RPMI8226 (cell line): ENCODE results near the gene BCAS1.
"Not testable (repeated sequence)": the region's sequence is repeated elsewhere in the genome, so short reads cannot be mapped to it uniquely, and the experiment has no call there.

ENCODE experiments used
- DNase-seq: peaks from one replicate; pipeline ENCODE4 v3.0.0-alpha.2; 2015

BCAS1 gene

GRCh38 chr20:54013471-54013870, 56.9 kb downstream of the BCAS1 start:
- no peak for DNase-seq

- no peak for DNase-seq
Measured at GRCh38 chr20:54011346-54011745, 59.0 kb downstream of the BCAS1 start.

GRCh38 chr20:54006216-54006615, 64.2 kb downstream of the BCAS1 start:
- not testable (repeated sequence) for DNase-seq

- no peak for DNase-seq
Measured at GRCh38 chr20:54005524-54005923, 64.9 kb downstream of the BCAS1 start.

GRCh38 chr20:54004445-54004844, 65.9 kb downstream of the BCAS1 start:
- no peak for DNase-seq

GRCh38 chr20:54002741-54003140, 67.7 kb downstream of the BCAS1 start:
- DNase-seq: no peak

GRCh38 chr20:54002056-54002575, 68.3 kb downstream of the BCAS1 start:
- DNase-seq: no peak

GRCh38 chr20:54000914-54001313, 69.5 kb downstream of the BCAS1 start:
- DNase-seq: no peak

GRCh38 chr20:54000262-54000661, 70.1 kb downstream of the BCAS1 start:
- DNase-seq: no peak

- no peak for DNase-seq
Measured at GRCh38 chr20:53999077-53999476, 71.3 kb downstream of the BCAS1 start.

GRCh38 chr20:53996584-53997486, 73.6 kb downstream of the BCAS1 start:
- no peak for DNase-seq

GRCh38 chr20:53995949-53996348, 74.4 kb downstream of the BCAS1 start:
- DNase-seq: no peak

- DNase-seq: no peak
Measured at GRCh38 chr20:53994088-53994487, 76.3 kb downstream of the BCAS1 start.

GRCh38 chr20:53993310-53993709, 77.1 kb downstream of the BCAS1 start:
- no peak for DNase-seq

GRCh38 chr20:53990768-53991450, 79.5 kb downstream of the BCAS1 start:
- DNase-seq: no peak

- no peak for DNase-seq
Measured at GRCh38 chr20:53990003-53990402, 80.4 kb downstream of the BCAS1 start.

- DNase-seq: no peak
Measured at GRCh38 chr20:53989401-53989800, 81.0 kb downstream of the BCAS1 start.

GRCh38 chr20:53986037-53986650, 84.2 kb downstream of the BCAS1 start:
- no peak for DNase-seq

GRCh38 chr20:53985150-53985518, 85.3 kb downstream of the BCAS1 start:
- no peak for DNase-seq

GRCh38 chr20:53984356-53985149, 85.8 kb downstream of the BCAS1 start:
- DNase-seq: no peak

- DNase-seq: no peak
Measured at GRCh38 chr20:53983401-53983800, 87.0 kb downstream of the BCAS1 start.

- no peak for DNase-seq
Measured at GRCh38 chr20:53982624-53983023, 87.8 kb downstream of the BCAS1 start.
